GM23338 (cell line): ENCODE measurements around the gene EHD1. TPM values are rescaled to one million over a fixed set of nuclear protein-coding genes. Genes with fewer than 3 reads are reported as not detected.

Source experiments
- ATAC-seq: fragments of 200-7000 bp; cut with Tn5 transposase; 3 replicates; pipeline ENCODE4 v1.9.1; 2020
- DNase-seq: peaks from one replicate; pipeline ENCODE4 v3.0.0-alpha.2; 2015; ENCODE audit warnings: low spot score
- H2AFZ ChIP-seq: fragments of 200-600 bp; sonication (generic); 2 replicates; pipeline ENCODE4 v1.8.0; 2016; ENCODE audit warnings: antibody characterized with exemption, mild to moderate bottlenecking, moderate library complexity
- H3F3A ChIP-seq: fragments of 200-600 bp; sonication (generic); replicated peaks from 2 replicates; pipeline ENCODE4 v1.8.0; 2017; ENCODE audit warnings: antibody characterized with exemption, mixed run types, low read depth
- H3K27ac ChIP-seq: fragments of 200-600 bp; sonication (generic); 2 replicates; pipeline ENCODE4 v1.6.1; 2016; ENCODE audit warnings: low read depth
- H3K27me3 ChIP-seq: fragments of 200-600 bp; sonication (generic); 2 replicates; pipeline ENCODE4 v1.8.0; 2016; ENCODE audit warnings: mild to moderate bottlenecking, mixed run types, moderate library complexity; ENCODE audit not compliant: insufficient read depth
- H3K36me3 ChIP-seq: fragments of 200-600 bp; sonication (generic); 2 replicates; pipeline ENCODE4 v1.8.0; 2016; ENCODE audit warnings: mild to moderate bottlenecking; ENCODE audit not compliant: insufficient read depth
- H3K4me1 ChIP-seq: fragments of 200-600 bp; sonication (generic); 2 replicates; pipeline ENCODE4 v1.8.0; 2016; ENCODE audit warnings: mild to moderate bottlenecking, moderate library complexity; ENCODE audit not compliant: insufficient read depth
- H3K4me2 ChIP-seq: fragments of 200-600 bp; sonication (generic); 2 replicates; pipeline ENCODE4 v1.7.1; 2017; ENCODE audit warnings: mixed run types
- H3K4me3 ChIP-seq: fragments of 200-600 bp; sonication (generic); 2 replicates; pipeline ENCODE4 v1.6.1; 2016; ENCODE audit warnings: mixed run types
- H3K79me2 ChIP-seq: fragments of 200-600 bp; sonication (generic); replicated peaks from 2 replicates; pipeline ENCODE4 v1.8.0; 2017; ENCODE audit warnings: mild to moderate bottlenecking; ENCODE audit not compliant: insufficient read depth
- H3K9me2 ChIP-seq: fragments of 200-600 bp; sonication (generic); 2 replicates; pipeline ENCODE4 v1.8.0; 2017; ENCODE audit not compliant: insufficient read depth
- H4K20me1 ChIP-seq: fragments of 200-600 bp; sonication (generic); replicated peaks from 2 replicates; pipeline ENCODE4 v1.8.0; 2017; ENCODE audit warnings: mild to moderate bottlenecking; ENCODE audit not compliant: insufficient read depth
- H3K27ac Mint-ChIP-seq: 2 replicates; pipeline ENCODE4 v1.8.0; 2020; ENCODE audit warnings: inconsistent platforms, mild to moderate bottlenecking, moderate library complexity, mixed read lengths
- H3K27me3 Mint-ChIP-seq: 3 replicates; pipeline ENCODE4 v1.8.0; 2022; ENCODE audit warnings: low read depth, mild to moderate bottlenecking, moderate library complexity, mixed read lengths, inconsistent platforms; ENCODE audit not compliant: insufficient read depth, poor library complexity
- H3K36me3 Mint-ChIP-seq: 3 replicates; pipeline ENCODE4 v1.8.0; 2021; ENCODE audit warnings: low read depth, mild to moderate bottlenecking, inconsistent platforms, moderate library complexity, mixed read lengths
- H3K4me1 Mint-ChIP-seq: 3 replicates; pipeline ENCODE4 v1.8.0; 2020; ENCODE audit warnings: mild to moderate bottlenecking, inconsistent platforms, mixed read lengths
- H3K4me3 Mint-ChIP-seq: 3 replicates; pipeline ENCODE4 v1.8.0; 2021; ENCODE audit warnings: moderate library complexity, mild to moderate bottlenecking, inconsistent platforms, mixed read lengths
- H3K9me3 Mint-ChIP-seq: 3 replicates; pipeline ENCODE4 v1.8.0; 2020; ENCODE audit warnings: moderate library complexity, mild to moderate bottlenecking, inconsistent platforms, mixed read lengths
- JUNB ChIP-seq: IDR thresholded peaks from one replicate; pipeline ENCODE4 v1.6.1; 2016; ENCODE audit warnings: antibody characterized with exemption; ENCODE audit not compliant: unreplicated experiment
- POLR2AphosphoS5 ChIP-seq: IDR thresholded peaks from 2 replicates; pipeline ENCODE4 v1.6.1; 2016; ENCODE audit warnings: antibody characterized with exemption, low read depth
- REST ChIP-seq: IDR thresholded peaks from one replicate; pipeline ENCODE4 v1.6.1; 2018; ENCODE audit warnings: antibody characterized with exemption; ENCODE audit not compliant: unreplicated experiment
- STAT1 ChIP-seq: IDR thresholded peaks from one replicate; pipeline ENCODE4 v1.6.1; 2016; ENCODE audit warnings: antibody characterized with exemption; ENCODE audit not compliant: unreplicated experiment
- polyA plus RNA-seq: library from polyadenylated mRNA; unstranded; fragments of >200 nt; fragmentation: Nextera tagmentation; extraction: Ambion mirVana; gene quantifications from 2 replicates; pipeline ENCODE4 v1.2.1, GENCODE V29; 2016
- total RNA-seq: library from RNA; depleted of rRNA; stranded (reverse); fragments of >200 nt; shearing (Covaris generic); gene quantifications from 2 replicates; pipeline ENCODE4 v1.2.3, GENCODE V29; 2014
- TF ChIP-seq, protein P1 (sequence below), 2 experiments: fragments of 200-600 bp in 1 of 2; sonication (generic) in 1 of 2; conservative IDR thresholded peaks; 2 replicates each; pipeline versions ENCODE4 v1.5.1 to v1.6.1; 2016 to 2017; ENCODE audit warnings: antibody characterized with exemption in 2 of 2, low read depth in 2 of 2, mild to moderate bottlenecking in 2 of 2, moderate library complexity in 1 of 2
- TF ChIP-seq, protein P2 (sequence below): IDR thresholded peaks from 2 replicates; pipeline ENCODE4 v1.6.1; 2016; ENCODE audit warnings: antibody characterized with exemption

The EHD1 gene
- total and polyA plus RNA-seq, 2 experiments from 2014 or later: 16.7 to 69.7 TPM

DNA sequence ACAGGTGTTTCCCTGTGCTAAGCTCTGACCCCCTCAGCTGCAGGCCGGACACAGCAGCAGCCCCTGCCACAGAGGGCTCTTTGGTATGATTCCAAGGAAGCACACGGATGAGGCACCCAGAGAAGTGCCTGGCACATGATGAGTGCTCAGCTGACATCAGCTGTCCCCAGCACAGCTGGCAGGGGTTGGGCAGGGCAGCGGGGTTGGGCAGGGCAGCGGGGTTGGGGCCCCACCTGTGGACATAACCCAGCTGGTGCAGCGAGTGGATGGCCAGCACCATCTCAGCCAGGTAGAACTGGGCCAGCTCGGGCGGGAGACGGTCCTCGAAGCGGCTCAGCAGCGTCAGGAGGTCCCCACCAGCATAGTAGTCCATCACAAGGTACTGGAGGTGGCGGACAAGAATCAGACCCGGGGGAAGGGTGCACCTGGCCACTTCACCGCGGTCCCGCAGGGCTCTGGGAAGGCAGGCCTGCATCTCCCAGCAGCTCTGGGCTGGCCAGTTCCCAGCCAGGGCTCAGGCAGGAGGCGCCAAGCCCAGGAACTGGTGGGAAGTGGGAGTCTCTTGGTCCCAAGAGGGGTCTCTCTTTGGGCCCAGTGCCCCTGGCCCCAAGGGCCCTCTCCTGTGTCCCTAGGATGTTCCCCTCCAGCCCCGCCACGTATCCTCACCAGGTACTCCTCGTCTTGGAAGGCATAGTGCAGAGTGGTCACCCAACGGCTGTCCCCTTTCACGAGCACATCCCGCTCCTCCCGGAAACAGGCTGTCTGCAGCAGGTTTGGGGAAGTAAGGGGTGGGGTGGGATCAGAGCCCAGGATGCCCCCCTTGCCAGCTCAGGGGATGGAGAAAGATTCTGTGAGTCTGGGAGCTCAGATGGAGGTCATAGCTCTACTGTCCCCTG lies 38.3 kb downstream of the EHD1 start (continued):
- no peak for TF ChIP-seq POLR2AphosphoS5
- no peak for TF ChIP-seq STAT1
- TF ChIP-seq, protein P1, sequence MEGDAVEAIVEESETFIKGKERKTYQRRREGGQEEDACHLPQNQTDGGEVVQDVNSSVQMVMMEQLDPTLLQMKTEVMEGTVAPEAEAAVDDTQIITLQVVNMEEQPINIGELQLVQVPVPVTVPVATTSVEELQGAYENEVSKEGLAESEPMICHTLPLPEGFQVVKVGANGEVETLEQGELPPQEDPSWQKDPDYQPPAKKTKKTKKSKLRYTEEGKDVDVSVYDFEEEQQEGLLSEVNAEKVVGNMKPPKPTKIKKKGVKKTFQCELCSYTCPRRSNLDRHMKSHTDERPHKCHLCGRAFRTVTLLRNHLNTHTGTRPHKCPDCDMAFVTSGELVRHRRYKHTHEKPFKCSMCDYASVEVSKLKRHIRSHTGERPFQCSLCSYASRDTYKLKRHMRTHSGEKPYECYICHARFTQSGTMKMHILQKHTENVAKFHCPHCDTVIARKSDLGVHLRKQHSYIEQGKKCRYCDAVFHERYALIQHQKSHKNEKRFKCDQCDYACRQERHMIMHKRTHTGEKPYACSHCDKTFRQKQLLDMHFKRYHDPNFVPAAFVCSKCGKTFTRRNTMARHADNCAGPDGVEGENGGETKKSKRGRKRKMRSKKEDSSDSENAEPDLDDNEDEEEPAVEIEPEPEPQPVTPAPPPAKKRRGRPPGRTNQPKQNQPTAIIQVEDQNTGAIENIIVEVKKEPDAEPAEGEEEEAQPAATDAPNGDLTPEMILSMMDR (conservative IDR thresholded peaks at IDR 0.05; ENCODE audit: low read depth in 2 of 2): no peak
- TF ChIP-seq JUNB: no peak
- no peak for TF ChIP-seq REST

- Histone ChIP-seq H3K36me3 (no peaks in the 10 kb centered on the region), H3K27ac (no peak overlapping the region), H2AFZ (no peak overlapping the region), H3F3A (no peaks in the 10 kb centered on the region), H4K20me1 (no peaks in the 10 kb centered on the region), H3K27me3 (no peaks in the 10 kb centered on the region), H3K9me2 (no peaks in the 10 kb centered on the region), H3K4me3 (no peak overlapping the region), H3K4me1 (peaks cover 7% of the 10 kb centered on the region; the same call in 1 of the 2 replicates), H3K79me2 (no peaks in the 10 kb centered on the region), H3K4me2 (no peak overlapping the region)
- no peak for DNase-seq
- H3K4me1 Mint-ChIP-seq: peaks cover 24% of the 10 kb centered on the region
- no peaks in the 10 kb centered on the region for H3K9me3 Mint-ChIP-seq
- H3K27ac Mint-ChIP-seq: no peak overlapping the region; the same call in 1 of the 2 replicates
- peaks cover 4% of the 10 kb centered on the region for H3K27me3 Mint-ChIP-seq
- no peak for ATAC-seq
- TF ChIP-seq, protein P1 (conservative IDR thresholded peaks at IDR 0.05; ENCODE audit: low read depth in 2 of 2): no peak
- TF ChIP-seq STAT1: no peak
- no peak for TF ChIP-seq POLR2AphosphoS5
- TF ChIP-seq, protein P2, sequence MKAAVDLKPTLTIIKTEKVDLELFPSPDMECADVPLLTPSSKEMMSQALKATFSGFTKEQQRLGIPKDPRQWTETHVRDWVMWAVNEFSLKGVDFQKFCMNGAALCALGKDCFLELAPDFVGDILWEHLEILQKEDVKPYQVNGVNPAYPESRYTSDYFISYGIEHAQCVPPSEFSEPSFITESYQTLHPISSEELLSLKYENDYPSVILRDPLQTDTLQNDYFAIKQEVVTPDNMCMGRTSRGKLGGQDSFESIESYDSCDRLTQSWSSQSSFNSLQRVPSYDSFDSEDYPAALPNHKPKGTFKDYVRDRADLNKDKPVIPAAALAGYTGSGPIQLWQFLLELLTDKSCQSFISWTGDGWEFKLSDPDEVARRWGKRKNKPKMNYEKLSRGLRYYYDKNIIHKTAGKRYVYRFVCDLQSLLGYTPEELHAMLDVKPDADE: no peak
- peaks cover 4% of the 10 kb centered on the region; the same call in 2 of the 3 replicates for H3K36me3 Mint-ChIP-seq
- H3K4me3 Mint-ChIP-seq: no peak overlapping the region
Measured at GRCh38 chr11:64839335-64839734, 39.1 kb downstream of the EHD1 start.
